Measurements from ENCODE around the gene NFXL1.
A peak's percentile ranks its signal among the peaks of the same experiment; 100 is the strongest.

The NFXL1 gene

DNA sequence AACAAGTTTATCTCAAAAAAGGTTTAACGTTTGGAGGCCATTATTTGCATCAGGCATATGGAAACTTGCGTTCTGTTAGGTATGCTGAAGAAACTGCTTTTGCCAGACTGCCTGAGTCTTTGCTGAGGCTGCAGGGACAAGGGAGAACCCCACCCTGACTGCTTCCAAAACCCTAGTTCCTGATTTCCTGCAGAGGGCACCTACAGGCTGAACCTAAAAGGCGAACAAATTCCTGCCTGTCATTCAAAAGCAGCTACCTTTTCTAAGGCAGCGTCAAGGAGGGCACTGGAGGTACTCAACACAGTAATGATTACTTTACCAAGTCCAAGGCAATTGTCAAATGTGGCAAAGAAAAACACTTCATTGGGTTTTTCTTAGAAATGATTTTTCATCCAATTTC lies 75.9 kb downstream of the NFXL1 start:
- TF ChIP-seq, protein P1, sequence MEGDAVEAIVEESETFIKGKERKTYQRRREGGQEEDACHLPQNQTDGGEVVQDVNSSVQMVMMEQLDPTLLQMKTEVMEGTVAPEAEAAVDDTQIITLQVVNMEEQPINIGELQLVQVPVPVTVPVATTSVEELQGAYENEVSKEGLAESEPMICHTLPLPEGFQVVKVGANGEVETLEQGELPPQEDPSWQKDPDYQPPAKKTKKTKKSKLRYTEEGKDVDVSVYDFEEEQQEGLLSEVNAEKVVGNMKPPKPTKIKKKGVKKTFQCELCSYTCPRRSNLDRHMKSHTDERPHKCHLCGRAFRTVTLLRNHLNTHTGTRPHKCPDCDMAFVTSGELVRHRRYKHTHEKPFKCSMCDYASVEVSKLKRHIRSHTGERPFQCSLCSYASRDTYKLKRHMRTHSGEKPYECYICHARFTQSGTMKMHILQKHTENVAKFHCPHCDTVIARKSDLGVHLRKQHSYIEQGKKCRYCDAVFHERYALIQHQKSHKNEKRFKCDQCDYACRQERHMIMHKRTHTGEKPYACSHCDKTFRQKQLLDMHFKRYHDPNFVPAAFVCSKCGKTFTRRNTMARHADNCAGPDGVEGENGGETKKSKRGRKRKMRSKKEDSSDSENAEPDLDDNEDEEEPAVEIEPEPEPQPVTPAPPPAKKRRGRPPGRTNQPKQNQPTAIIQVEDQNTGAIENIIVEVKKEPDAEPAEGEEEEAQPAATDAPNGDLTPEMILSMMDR (IDR thresholded peaks at IDR 0.05; ENCODE audit: control extremely low read depth, extremely low read depth, low read depth, missing control alignments) = no peak
- POLR2A ChIA-PET = no interaction called here
- CTCF ChIA-PET = interaction anchor here (1.0 to 2.4 kb wide), 8 partner anchors 14 to 176 kb away, joined by 3 to 20 read pairs (median 7); no protein-coding TSS in a partner anchor
- DNase-seq (ENCODE audit: extremely low spot score) = no peak

DNA sequence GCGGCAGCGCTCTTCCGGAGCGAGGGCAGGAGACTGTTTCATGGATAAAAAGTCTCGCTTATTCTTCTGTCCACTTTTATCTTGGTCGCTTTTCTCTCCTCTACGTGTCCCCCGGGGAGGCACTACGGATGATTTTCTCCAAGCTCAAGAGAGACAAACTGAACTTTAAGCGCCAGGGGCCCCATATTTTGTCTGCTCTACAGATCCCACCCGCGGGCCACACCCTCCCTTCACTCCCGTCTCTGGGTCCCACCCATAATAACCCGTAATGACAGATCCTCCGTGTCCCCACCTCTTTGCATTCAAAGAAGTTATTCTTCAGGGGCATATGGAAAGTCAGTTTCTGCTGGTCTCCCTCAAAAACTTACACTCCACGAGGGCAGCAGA lies 76.5 kb downstream of the NFXL1 start, which contains the start of gene CORIN:
TSS of gene CORIN (minus strand) at position 160 of the 387 bp plus-strand sequence. CDS start at position 42, 118 bp downstream.
- CTCF ChIA-PET = interaction anchor here (0.9 to 2.7 kb wide), 11 partner anchors 9 to 180 kb away, joined by 3 to 20 read pairs (median 6); no protein-coding TSS in a partner anchor
- DNase-seq (ENCODE audit: extremely low spot score) = no peak
- POLR2A ChIA-PET = no interaction called here
- TF ChIP-seq, protein P1 (IDR thresholded peaks at IDR 0.05; ENCODE audit: control extremely low read depth, extremely low read depth, low read depth, missing control alignments) = no peak

DNA sequence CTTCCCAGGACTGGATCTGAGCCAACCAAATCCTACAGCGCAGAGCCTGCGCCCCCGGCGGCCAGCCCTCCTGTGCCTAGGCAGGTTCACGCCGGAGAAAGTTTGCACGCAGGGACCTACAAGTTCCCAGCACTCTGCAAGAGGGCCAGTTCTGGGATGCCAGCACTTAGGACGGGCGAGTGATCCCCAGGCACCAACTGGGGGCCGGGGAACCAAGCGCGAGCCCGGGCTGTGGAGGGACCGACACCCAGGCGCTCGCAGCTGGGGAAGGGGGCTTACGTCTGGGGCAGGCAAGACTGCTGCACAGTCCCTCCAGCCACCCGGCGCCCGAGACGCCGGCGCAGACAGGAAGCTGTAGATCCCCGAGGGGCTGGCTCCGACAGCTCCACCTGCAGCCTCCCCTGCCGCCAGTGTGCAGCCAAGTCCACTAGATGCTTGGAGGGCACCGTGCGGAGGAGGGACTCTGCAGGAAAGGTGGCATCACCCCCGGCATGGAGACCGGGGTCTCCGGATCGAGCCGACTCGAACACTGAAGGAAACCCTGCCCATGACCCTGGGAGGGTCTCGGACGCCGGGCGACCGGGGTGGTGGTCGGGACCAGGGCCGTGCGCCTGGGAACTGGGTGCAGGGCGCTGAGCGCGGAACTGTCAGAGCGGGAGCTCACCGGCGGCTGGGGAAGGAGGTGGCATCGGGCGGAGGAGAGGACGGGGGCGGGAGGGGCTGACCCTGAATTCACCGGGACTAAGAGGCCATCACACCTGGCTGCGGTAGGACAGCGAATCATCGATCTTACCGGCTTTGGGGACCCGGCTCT lies 77.1 kb downstream of the NFXL1 start:
- POLR2A ChIA-PET = no interaction called here
- peak; percentile 55 for DNase-seq (ENCODE audit: extremely low spot score)
- CTCF ChIA-PET = interaction anchor here (0.9 to 2.7 kb wide), 31 partner anchors 8 to 395 kb away, joined by 3 to 20 read pairs (median 5); no protein-coding TSS in a partner anchor
- TF ChIP-seq, protein P1 (IDR thresholded peaks at IDR 0.05; ENCODE audit: control extremely low read depth, extremely low read depth, low read depth, missing control alignments) = no peak

- POLR2A ChIA-PET = no interaction called here
- CTCF ChIA-PET = interaction anchor here (1.0 to 2.7 kb wide), 29 partner anchors 9 to 394 kb away, joined by 3 to 20 read pairs (median 5); no protein-coding TSS in a partner anchor
- TF ChIP-seq, protein P1 (IDR thresholded peaks at IDR 0.05; ENCODE audit: control extremely low read depth, extremely low read depth, low read depth, missing control alignments) = peak; percentile 75
- DNase-seq (ENCODE audit: extremely low spot score) = peak; percentile 77
These were observed 77.7 kb downstream of the NFXL1 start for GRCh38 chr4:47836641-47837093.

- DNase-seq (ENCODE audit: extremely low spot score) = no peak
- TF ChIP-seq, protein P1 (IDR thresholded peaks at IDR 0.05; ENCODE audit: control extremely low read depth, extremely low read depth, low read depth, missing control alignments) = no peak
- POLR2A ChIA-PET = no interaction called here
- CTCF ChIA-PET = interaction anchor here (1.5 to 2.7 kb wide), 6 partner anchors 8 to 393 kb away, joined by 4 to 17 read pairs (median 11); no protein-coding TSS in a partner anchor
These were observed 78.9 kb downstream of the NFXL1 start for GRCh38 chr4:47835494-47835893.

- CTCF ChIA-PET = interaction anchor here (0.8 to 4.7 kb wide), 2 partner anchors 9 to 14 kb away, joined by 3 to 20 read pairs; no protein-coding TSS in a partner anchor
- POLR2A ChIA-PET = no interaction called here
- TF ChIP-seq, protein P1 (IDR thresholded peaks at IDR 0.05; ENCODE audit: control extremely low read depth, extremely low read depth, low read depth, missing control alignments) = no peak
- DNase-seq (ENCODE audit: extremely low spot score) = no peak
These were observed 83.2 kb downstream of the NFXL1 start for GRCh38 chr4:47831026-47831679.

All from GM10248 (cell line).